Activated CD8-positive, alpha-beta memory T cell treated with anti-CD3 and anti-CD28 coated beads, Interleukin-2, amount 50 U/mL, for 24 hours (primary cell): Measurements from ENCODE around the gene SUN5.

ENCODE experiments used
- DNase-seq: peaks from one replicate; pipeline ENCODE4 v3.0.0-alpha.2; 2020; ENCODE audit errors: extremely low read depth

The SUN5 gene

GRCh38 chr20:33026779-33027759 lies 22.8 kb upstream of the SUN5 start:
- DNase-seq: no peak

GRCh38 chr20:33026072-33026778 lies 22.0 kb upstream of the SUN5 start:
- no peak for DNase-seq

GRCh38 chr20:33025318-33025876 lies 21.2 kb upstream of the SUN5 start:
- no peak for DNase-seq

- no peak for DNase-seq
Measured at GRCh38 chr20:33024609-33025317, 20.5 kb upstream of the SUN5 start.

- no peak for DNase-seq
Measured at GRCh38 chr20:33024243-33024560, 20.0 kb upstream of the SUN5 start.

GRCh38 chr20:33023439-33024242 lies 19.4 kb upstream of the SUN5 start:
- no peak for DNase-seq

- DNase-seq: no peak
Measured at GRCh38 chr20:33022694-33023438, 18.6 kb upstream of the SUN5 start.

- no peak for DNase-seq
Measured at GRCh38 chr20:33022289-33022688, 18.1 kb upstream of the SUN5 start.

GRCh38 chr20:33021879-33022278 lies 17.6 kb upstream of the SUN5 start:
- DNase-seq: no peak

GRCh38 chr20:33020278-33021161 lies 16.3 kb upstream of the SUN5 start:
- no peak for DNase-seq

- no peak for DNase-seq
Measured at GRCh38 chr20:33019465-33020277, 15.4 kb upstream of the SUN5 start.

- no peak for DNase-seq
Measured at GRCh38 chr20:33018169-33018931, 14.1 kb upstream of the SUN5 start.

- no peak for DNase-seq
Measured at GRCh38 chr20:33017542-33017941, 13.3 kb upstream of the SUN5 start.

GRCh38 chr20:33016581-33017109 lies 12.4 kb upstream of the SUN5 start:
- DNase-seq: no peak

GRCh38 chr20:33015700-33016580 lies 11.7 kb upstream of the SUN5 start:
- no peak for DNase-seq

GRCh38 chr20:33015114-33015484 lies 10.9 kb upstream of the SUN5 start:
- no peak for DNase-seq
